Adrenal gland (tissue), 12 donors: ENCODE data around the gene UBAP1L. TPM values are rescaled to one million over a fixed set of nuclear protein-coding genes. Genes with fewer than 3 reads are reported as not detected.

Experiments used
- DNase-seq, 7 donors: peaks; one replicate each; pipeline ENCODE4 v3.0.0-alpha.2; 2019 to 2020
- H3K27ac ChIP-seq, 5 donors: fragments of 200-600 bp; sonication (generic) in 4 of 5; 1 replicate in 3 of 5; 2 replicates in 2 of 5; pipeline versions ENCODE4 v1.5.1 to v1.8.0; 2016 to 2020; ENCODE audit warnings: mild to moderate bottlenecking in 1 of 5
- H3K27me3 ChIP-seq: fragments of 200-600 bp; 2 replicates; pipeline ENCODE4 v1.8.0; 2021
- H3K36me3 ChIP-seq, 2 donors: fragments of 200-600 bp; replicated peaks in 1 of 2; 1 replicate in 1 of 2; 2 replicates in 1 of 2; pipeline versions ENCODE4 v1.5.1 to v1.8.0; 2018 to 2022
- H3K4me1 ChIP-seq, 2 donors: fragments of 200-600 bp; replicated peaks in 1 of 2; 1 replicate in 1 of 2; 2 replicates in 1 of 2; pipeline versions ENCODE4 v1.5.1 to v1.8.0; 2018 to 2021
- H3K4me3 ChIP-seq, 4 donors: fragments of 200-600 bp; sonication (generic) in 3 of 4; one replicate each; pipeline ENCODE4 v1.5.1; 2016 to 2018
- H3K9me3 ChIP-seq, 3 donors: fragments of 200-600 bp; sonication (generic) in 1 of 3; replicated peaks in 1 of 3; 1 replicate in 2 of 3; 2 replicates in 1 of 3; pipeline versions ENCODE4 v1.5.1 to v1.8.0; 2016 to 2021
- POLR2A ChIP-seq, 2 donors: fragments of 450-650 bp; IDR thresholded peaks; one replicate each; pipeline ENCODE4 v1.6.1; 2017; ENCODE audit warnings: antibody characterized with exemption in 2 of 2, mild to moderate bottlenecking in 2 of 2, moderate library complexity in 1 of 2
- WGBS, 4 donors: extraction: QIAGEN DNeasy Blood & Tissue Kit in 2 of 4; methylation state at CpG; one replicate each; pipeline versions ENCODE4 v1.1.5 to v1.1.7; 2013 to 2017; 5-methylcytosine and 5-hydroxymethylcytosine counted together
- intact Hi-C, 2 donors: fragments of 100-400 bp; cut with DNase I; formaldehyde crosslinking; loops; one replicate each; pipeline versions ENCODE4 v1.14.1 to v1.15.0; 2022 to 2023
- polyA plus RNA-seq, 3 donors: library from polyadenylated mRNA; stranded (reverse); fragments of 200-250 nt in 2 of 3; fragments of 350-450 nt in 1 of 3; fragmentation: Illumina TruSeq in 1 of 3; extraction: RNeasy Lipid Tissue Mini Kit (QIAGEN cat#74804) in 1 of 3; gene quantifications; one replicate each; pipeline ENCODE4 v1.2.3, GENCODE V29; 2013 to 2014
- total RNA-seq, 9 donors: library from RNA; depleted of rRNA in 4 of 9; stranded (reverse); fragments of >200 nt in 4 of 9; fragments of 120-200 nt in 1 of 9; fragmentation: NEBNext Ultra II Directional in 1 of 9; extraction: Animal tissue kit (Norgen Biotek cat#: 25700) in 1 of 9; gene quantifications; one replicate each; pipeline versions ENCODE4 v1.1.0 to v1.2.4, GENCODE V29; 2013 to 2023
- TF ChIP-seq, protein P1 (sequence below), 6 experiments: fragments of 450-650 bp in 4 of 6; fragments of 200-600 bp in 2 of 6; sonication (generic) in 1 of 6; IDR thresholded peaks; 1 replicate in 5 of 6; 2 replicates in 1 of 6; pipeline versions ENCODE4 v1.5.1 to v1.8.0; 2016 to 2021; ENCODE audit warnings: antibody characterized with exemption in 6 of 6, mild to moderate bottlenecking in 2 of 6, moderate library complexity in 1 of 6
- donor health status: healthy with polysubstance abuse.
- donor health status: Bipolar disorder and iron deficiency.
- donor health status: DM: yes; HTN: yes; CAD: no.
- donor health status: DM: no; HTN: no; CAD: no.
- donor health status: DM: no; HTN: no; CAD: no.
- donor health status: DM: yes; HTN: yes; CAD: no.

The UBAP1L gene
- total and polyA plus RNA-seq, 12 donors, result 0.48 to 34.9 (median 2.9) TPM

DNA sequence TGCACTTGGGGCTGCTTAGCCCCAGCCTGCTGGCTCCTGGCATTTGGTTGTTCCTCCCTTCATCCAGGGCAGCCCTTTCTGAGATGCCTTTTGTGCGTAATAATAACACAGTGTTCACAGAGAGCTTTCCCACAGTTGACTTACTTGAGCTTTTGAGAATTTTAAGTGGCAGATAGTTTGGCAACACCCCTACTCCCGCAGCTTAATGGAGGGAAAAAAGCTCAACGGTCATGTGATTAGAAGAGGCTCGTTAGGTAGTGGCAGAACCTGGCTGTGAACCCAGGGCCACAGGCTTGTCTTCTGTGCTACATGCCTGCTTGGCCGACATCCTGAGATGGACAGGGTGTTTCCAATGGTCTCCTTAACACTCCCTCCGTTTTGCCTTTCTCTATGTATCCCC lies 33.7 kb downstream of the UBAP1L start:
- intact Hi-C loops, result no loop called here
- no peaks in the 10 kb centered on the region for H3K9me3 ChIP-seq
- no peak for TF ChIP-seq POLR2A (IDR thresholded peaks at IDR 0.05)
- TF ChIP-seq, protein P1, sequence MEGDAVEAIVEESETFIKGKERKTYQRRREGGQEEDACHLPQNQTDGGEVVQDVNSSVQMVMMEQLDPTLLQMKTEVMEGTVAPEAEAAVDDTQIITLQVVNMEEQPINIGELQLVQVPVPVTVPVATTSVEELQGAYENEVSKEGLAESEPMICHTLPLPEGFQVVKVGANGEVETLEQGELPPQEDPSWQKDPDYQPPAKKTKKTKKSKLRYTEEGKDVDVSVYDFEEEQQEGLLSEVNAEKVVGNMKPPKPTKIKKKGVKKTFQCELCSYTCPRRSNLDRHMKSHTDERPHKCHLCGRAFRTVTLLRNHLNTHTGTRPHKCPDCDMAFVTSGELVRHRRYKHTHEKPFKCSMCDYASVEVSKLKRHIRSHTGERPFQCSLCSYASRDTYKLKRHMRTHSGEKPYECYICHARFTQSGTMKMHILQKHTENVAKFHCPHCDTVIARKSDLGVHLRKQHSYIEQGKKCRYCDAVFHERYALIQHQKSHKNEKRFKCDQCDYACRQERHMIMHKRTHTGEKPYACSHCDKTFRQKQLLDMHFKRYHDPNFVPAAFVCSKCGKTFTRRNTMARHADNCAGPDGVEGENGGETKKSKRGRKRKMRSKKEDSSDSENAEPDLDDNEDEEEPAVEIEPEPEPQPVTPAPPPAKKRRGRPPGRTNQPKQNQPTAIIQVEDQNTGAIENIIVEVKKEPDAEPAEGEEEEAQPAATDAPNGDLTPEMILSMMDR (IDR thresholded peaks at IDR 0.05), result no peak
- WGBS, 4 donors, result 61 to 74% (median 73%) methylated on average over 6 of the region's 6 CpGs
- peaks cover 0 to 4% of the 10 kb centered on the region in 2 donors for H3K4me1 ChIP-seq
- H3K4me3 ChIP-seq, result no peak overlapping the region
- DNase-seq, result no peak
- H3K36me3 ChIP-seq, result no peaks in the 10 kb centered on the region
- no peak overlapping the region for H3K27ac ChIP-seq
- peaks cover 24% of the 10 kb centered on the region for H3K27me3 ChIP-seq

DNA sequence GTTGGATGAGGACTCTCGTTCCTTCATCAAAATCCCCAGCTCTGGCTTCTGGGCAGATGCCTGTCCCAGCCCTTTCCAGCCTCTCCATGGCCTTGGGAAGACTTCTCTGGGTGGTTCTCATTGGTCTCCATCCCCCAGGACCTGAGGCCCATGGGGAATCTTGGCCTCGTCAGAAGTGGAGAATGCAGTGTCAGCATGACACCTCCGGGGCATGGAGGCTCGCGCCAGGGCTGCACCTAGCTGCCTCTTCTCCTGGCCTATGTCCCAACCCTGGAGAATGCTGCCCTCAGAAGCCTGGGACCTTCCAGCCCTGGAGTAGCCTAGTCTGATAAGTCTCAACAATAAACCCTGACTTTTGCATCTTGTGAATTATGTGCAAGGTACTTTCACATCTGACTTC lies 35.4 kb downstream of the UBAP1L start:
- Histone ChIP-seq H3K27ac (no peak overlapping the region), H3K4me3 (no peak overlapping the region), H3K4me1 (peaks cover 0 to 4% of the 10 kb centered on the region in 2 donors), H3K9me3 (no peaks in the 10 kb centered on the region), H3K27me3 (peaks cover 24% of the 10 kb centered on the region), H3K36me3 (no peaks in the 10 kb centered on the region)
- no peak for DNase-seq
- TF ChIP-seq POLR2A (IDR thresholded peaks at IDR 0.05), result no peak
- TF ChIP-seq, protein P1 (IDR thresholded peaks at IDR 0.05), result no peak
- 90 to 100% (median 91%) methylated on average over 1 to 5 of the region's 5 CpGs; no CpG with 5 or more reads in 1 of the 4 donors for WGBS, 4 donors
- intact Hi-C loops, result no loop called here

DNA sequence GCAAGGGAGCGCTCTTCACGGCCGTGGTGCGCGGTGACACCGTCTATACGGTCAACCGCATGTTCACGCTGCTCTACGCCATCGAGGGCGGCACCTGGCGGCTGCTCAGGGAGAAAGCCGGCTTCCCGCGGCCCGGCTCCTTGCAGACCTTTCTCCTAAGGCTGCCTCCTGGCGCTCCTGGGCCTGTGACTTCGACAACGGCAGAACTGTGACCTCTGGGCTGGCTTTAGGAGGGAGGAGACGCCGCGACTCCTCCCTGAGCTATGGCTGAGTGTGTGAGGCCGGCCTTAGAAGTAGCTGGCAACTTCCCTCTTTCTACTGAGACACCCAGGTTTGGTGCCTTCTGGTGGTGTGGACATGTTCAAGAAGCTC lies 37.0 kb downstream of the UBAP1L start:
- Histone ChIP-seq H3K4me1 (peaks cover 0 to 4% of the 10 kb centered on the region in 2 donors), H3K4me3 (no peak overlapping the region)
- peak; percentile 47 to 80 (median 64) for DNase-seq

DNA sequence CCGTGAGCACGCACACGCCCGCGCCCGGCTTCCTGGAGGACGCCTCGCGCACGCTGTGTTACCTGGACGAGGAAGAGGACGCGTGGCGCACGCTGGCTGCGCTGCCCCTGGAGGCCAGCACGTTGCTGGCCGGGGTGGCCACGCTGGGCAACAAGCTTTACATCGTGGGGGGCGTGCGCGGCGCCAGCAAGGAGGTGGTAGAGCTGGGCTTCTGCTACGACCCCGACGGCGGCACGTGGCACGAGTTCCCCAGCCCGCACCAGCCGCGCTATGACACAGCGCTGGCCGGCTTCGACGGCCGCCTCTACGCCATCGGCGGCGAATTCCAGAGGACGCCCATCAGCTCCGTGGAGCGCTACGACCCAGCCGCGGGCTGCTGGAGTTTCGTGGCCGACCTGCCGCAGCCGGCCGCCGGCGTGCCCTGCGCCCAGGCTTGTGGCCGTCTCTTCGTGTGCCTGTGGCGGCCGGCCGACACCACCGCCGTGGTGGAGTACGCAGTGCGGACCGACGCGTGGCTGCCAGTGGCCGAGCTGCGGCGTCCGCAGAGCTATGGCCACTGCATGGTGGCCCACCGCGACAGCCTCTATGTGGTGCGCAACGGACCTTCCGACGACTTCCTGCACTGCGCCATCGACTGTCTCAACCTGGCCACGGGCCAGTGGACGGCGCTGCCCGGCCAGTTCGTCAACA lies 37.6 kb downstream of the UBAP1L start:
- DNase-seq, result no peak
- Histone ChIP-seq H3K4me3 (no peak overlapping the region), H3K9me3 (no peaks in the 10 kb centered on the region), H3K27me3 (peaks cover 23% of the 10 kb centered on the region), H3K36me3 (no peaks in the 10 kb centered on the region), H3K4me1 (peaks cover 0 to 1% of the 10 kb centered on the region in 2 donors), H3K27ac (no peak overlapping the region)
- 48 to 80% (median 56%) methylated on average over 1 to 85 of the region's 85 CpGs for WGBS, 4 donors
- intact Hi-C loops, result no loop called here
- TF ChIP-seq POLR2A (IDR thresholded peaks at IDR 0.05), result no peak
- TF ChIP-seq, protein P1 (IDR thresholded peaks at IDR 0.05), result no peak

More for the DNA sequence above, 37.0 kb downstream of the UBAP1L start:
- TF ChIP-seq, protein P1 (IDR thresholded peaks at IDR 0.05), result peak; percentile 27 to 63 (median 48)
- TF ChIP-seq POLR2A (IDR thresholded peaks at IDR 0.05), result no peak
- WGBS, 4 donors, result 18 to 20% (median 18%) methylated on average over 8 to 24 of the region's 24 CpGs; no CpG with 5 or more reads in 1 of the 4 donors
- intact Hi-C loops, result no loop called here
- H3K27ac ChIP-seq, result no peak overlapping the region
- H3K36me3 ChIP-seq, result no peaks in the 10 kb centered on the region
- H3K27me3 ChIP-seq, result peaks cover 24% of the 10 kb centered on the region
- no peaks in the 10 kb centered on the region for H3K9me3 ChIP-seq
